PFSK-1 (cell line): Measurements from ENCODE around the gene SCYGR5.

ENCODE experiments used
- POLR2AphosphoS5 ChIP-seq: IDR thresholded peaks from 2 replicates; pipeline ENCODE4 v1.6.1; 2012; ENCODE audit warnings: low read depth, mild to moderate bottlenecking, control low read depth, low read length, moderate library complexity
- SIN3A ChIP-seq: IDR thresholded peaks from 2 replicates; pipeline ENCODE4 v1.6.1; 2012; ENCODE audit warnings: mild to moderate bottlenecking, low read length, moderate library complexity, borderline replicate concordance; ENCODE audit not compliant: insufficient read depth
- TAF1 ChIP-seq: IDR thresholded peaks from 2 replicates; pipeline ENCODE4 v1.6.1; 2012; ENCODE audit warnings: low read length, control low read depth, borderline replicate concordance; ENCODE audit not compliant: insufficient read depth

GRCh38 chr2:227661827-227662226 lies 4.8 kb upstream of the SCYGR5 start:
- TF ChIP-seq TAF1 (no peak), SIN3A (no peak), POLR2AphosphoS5 (no peak)
